Muscle of back (tissue), 11 donors: ENCODE measurements around the gene CCDC74A. TPM values are rescaled to one million over a fixed set of nuclear protein-coding genes. Genes with fewer than 3 reads are reported as not detected.
A peak's percentile ranks its signal among the peaks of the same experiment; 100 is the strongest.
"Not testable (repeated sequence)": the region's sequence is repeated elsewhere in the genome, so short reads cannot be mapped to it uniquely, and the experiment has no call there.

Source experiments
- DNase-seq, 3 donors: peaks; one replicate each; pipeline versions ENCODE4 v3.0.0 to v3.0.0-alpha.2; 2013
- polyA plus RNA-seq, 10 donors: library from polyadenylated mRNA; unstranded; fragments of 120-200 nt; gene quantifications; one replicate each; pipeline ENCODE4 v1.2.1, GENCODE V29; 2013; ENCODE audit not compliant: insufficient read length in 10 of 10

CCDC74A gene
- polyA plus RNA-seq, 10 donors: 1.2 to 3.3 (median 1.9) TPM

DNA sequence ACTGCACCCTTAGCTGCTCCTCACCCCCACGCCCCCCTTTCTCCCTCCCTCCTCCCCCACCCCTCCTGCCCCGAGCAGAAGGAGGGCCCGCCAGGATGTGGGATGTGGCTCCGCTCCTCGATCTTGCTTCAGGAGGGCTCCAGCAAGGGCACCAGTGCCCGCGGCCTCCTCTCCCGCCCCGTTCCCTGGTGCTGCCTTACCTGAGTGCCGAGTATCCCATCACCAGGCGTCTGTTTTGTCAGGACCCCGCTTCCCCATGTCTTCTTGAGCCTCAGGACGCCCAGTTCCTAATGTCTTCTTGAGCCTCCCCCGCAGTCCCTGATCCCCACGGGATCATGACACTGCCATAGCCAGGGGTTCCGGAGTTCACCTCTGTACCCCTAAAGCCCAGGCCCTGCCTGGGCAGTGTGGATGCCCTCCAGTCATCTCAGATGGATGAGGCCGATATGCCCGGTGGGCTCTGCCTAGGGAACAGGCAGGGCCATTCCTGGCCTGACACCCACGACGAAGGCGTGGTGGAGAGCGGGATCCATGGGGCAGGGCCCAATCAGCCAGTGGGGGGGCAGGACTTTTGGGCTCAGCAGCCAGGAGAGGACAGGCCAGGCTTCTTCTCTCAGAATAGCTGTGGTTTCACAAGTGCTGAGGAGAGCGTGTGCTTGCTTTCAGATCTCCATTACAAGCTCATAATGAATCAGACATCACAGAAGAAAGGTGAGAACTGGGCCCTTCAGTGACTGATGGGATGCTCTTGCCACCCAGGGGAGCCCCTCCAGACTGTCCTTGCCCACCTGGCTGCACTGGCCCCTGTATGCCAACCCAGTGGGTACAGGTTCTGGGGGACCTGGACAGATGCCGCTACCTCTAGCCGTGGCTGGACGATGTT is 1.5 kb downstream of the CCDC74A start:
- DNase-seq: peak in 1 of 3 donors; percentile 16

DNA sequence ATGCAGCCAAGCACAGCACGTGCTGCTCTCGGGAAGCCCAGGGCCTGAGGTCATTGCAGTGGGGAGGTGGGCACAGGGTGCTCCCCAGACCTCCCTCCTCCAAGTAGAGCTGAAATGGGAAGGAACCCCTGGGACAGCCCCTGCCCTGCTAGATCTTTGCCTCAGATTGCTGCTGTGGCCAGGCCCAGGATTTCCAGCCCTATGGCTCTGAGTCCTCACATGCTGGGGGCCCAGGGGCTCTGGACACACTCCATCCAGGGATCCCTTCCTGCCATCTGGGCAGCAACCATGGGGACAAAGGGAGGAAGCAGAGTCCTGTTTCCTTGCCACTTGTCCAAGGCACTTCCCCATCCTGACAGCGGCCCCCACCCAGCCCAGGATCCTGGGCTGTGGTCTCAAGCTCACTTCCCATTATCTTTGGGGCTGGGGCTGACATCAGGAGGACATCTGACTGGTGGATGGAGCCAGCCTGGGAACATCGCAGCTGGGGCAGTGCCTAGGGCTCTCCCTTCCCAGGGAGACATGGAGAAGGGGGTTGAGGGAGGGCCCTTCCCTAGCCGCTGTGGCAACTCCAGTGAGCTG is 2.3 kb downstream of the CCDC74A start:
- not testable (repeated sequence) for DNase-seq

DNA sequence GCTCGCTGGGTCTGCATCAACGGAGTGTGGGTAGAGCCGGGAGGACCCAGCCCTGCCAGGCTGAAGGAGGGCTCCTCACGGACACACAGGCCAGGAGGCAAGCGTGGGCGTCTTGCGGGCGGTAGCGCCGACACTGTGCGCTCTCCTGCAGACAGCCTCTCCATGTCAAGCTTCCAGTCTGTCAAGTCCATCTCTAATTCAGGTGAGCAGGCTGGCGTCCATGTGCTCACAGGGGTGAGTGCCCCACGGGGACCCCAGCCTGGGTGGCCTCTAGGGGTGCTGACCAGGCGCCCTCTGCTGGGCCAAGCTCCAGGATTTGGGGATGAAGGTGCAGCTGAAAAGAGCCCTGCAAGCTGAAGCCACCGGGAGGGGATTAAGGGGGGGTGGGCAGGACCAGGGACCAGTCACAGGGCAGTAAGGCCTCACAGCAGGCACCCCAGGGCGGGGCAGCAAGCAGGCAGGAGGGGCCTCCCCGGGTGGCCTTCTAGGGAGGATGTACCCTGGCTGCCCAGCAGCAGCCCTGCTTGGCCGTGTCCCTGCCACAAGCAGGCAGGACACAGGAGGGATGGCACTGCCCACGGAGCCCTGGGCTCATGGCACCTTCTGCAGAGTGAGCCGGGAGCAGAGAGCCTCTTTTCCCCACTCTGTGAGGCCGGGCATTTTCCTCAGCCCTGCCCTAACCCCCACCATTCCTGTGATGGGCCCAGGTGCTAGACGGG is 3.1 kb downstream of the CCDC74A start:
- DNase-seq: not testable (repeated sequence)

DNA sequence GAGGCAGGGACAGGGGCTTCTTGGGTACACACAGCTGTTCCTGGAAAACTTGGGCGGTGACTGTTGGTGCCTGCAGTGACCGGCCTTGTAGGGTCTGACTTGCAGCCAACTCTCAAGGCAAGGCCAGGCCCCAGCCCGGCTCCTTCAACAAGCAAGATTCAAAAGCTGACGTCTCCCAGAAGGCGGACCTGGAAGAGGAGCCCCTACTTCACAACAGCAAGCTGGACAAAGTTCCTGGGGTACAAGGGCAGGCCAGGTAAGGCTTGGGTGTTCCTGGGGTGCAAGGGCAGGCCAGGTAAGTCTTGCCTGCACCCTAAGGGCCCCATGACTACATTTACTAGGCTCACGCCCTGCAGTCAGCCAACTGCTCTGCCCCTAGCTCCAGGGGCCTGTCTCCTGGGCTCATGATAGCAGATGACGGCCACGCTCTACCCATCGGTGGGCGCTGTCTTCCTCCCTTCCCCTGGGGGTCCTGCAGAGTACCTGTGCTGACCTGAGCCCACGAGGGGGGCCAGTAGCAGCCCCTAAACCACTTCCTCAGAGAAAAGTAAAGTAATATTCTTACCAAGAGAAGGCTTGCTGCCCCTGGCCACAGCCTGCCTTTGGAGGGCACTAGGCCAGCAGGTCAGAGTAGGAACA is 4.0 kb downstream of the CCDC74A start:
- DNase-seq: not testable (repeated sequence)

DNA sequence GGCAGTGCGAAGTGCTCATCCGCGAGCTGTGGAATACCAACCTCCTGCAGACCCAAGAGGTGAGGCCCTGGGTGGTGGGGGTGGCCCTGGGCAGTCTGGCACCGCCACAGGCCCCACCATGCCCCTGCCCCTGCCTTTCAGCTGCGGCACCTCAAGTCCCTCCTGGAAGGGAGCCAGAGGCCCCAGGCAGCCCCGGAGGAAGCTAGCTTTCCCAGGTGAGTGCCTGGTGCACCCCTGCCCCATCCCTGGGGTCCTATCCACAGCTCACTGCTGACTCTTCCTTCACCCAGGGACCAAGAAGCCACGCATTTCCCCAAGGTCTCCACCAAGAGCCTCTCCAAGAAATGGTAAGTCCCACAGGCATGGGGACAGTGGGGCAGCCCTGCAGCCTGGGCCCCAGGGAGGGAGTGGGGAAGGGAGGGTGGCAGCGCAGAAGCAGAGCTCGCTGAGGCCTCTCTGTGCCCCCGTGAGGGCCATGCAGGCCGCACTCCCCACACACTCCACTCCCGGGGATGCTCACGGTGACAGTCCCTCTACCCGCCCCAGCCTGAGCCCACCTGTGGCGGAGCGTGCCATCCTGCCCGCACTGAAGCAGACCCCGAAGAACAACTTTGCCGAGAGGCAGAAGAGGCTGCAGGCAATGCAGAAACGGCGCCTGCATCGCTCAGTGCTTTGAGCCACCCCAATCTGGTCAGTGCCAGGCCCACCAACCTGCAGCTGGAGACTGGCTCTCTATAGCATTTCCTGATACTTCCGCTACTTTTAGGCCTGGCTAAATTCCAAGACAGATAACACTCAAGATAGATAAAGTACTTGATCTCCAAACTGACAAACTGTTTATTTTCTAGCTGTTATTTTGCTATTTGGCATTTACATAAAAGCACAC is 5.3 kb downstream of the CCDC74A start:
- not testable (repeated sequence) for DNase-seq

DNA sequence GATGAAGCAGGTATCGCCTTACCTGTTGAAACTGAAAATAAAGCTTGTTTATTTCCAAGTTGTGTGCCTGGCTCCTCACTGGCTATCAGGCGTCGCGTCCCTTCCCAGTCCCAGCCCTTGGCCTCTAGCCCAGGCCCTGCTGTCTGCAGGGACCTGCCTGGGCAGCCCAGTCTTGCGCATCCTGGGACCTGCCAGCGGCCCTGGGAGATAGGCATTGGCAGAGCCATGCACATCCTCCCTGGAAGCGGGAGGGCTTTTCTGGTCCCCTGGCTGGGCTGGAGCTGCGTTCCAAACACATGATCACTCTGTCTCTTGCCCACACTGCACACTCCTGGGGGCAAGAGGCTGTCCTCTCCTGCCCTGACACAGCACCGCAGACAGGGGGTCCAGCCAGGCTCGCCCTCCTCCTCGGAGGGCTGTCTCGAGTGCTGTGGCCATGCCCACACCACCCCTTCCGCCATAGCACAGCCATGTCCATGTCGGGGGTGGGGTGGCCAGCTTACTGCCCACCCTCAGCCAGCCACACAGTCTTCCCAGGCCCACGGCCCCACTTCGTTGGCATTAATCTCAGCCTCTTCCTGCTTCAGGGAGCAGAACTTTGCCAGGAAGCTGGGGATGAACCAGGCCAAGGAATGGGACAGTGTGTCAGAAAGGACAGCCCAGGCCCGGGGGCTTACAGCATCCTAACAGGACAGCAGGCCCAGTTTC is 6.1 kb downstream of the CCDC74A start:
- not testable (repeated sequence) for DNase-seq

DNA sequence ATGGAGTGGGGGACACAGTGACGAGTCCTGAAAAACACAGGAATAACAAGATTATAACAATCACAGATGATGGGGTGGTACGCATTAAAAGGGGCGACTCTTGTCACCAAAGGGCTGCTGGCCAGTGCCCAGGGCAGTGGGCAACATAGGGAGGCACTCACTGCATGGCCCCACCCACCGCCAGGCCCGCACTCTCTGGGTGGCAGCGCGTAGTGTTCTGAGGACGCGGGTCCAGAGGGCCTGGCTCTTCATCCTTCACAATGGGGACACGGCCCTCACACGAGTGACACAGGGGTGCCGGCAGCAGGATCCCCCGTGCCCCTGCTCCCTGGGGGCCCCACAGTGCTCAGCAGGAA is 6.6 kb downstream of the CCDC74A start:
- not testable (repeated sequence) for DNase-seq

DNA sequence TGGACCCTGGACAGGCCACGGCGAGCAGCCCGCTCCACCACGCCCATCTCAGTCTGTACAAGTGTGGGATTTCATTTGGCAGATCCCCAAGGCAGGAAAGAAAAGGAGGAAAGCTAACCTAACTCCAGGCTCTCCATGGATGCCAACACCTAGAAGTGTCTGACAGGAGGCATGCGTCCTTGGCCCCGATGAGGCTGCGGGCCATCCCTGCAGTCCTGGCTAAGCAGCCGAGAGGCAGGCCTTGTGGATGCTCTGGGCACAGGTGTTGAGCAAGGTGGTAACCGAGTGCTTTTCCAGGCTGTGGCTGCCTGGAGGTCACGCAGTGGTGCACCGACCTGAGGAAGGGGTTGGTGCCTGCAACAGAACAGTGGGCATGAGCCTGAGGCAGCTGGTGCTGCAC is 7.3 kb downstream of the CCDC74A start:
- DNase-seq: not testable (repeated sequence)

DNA sequence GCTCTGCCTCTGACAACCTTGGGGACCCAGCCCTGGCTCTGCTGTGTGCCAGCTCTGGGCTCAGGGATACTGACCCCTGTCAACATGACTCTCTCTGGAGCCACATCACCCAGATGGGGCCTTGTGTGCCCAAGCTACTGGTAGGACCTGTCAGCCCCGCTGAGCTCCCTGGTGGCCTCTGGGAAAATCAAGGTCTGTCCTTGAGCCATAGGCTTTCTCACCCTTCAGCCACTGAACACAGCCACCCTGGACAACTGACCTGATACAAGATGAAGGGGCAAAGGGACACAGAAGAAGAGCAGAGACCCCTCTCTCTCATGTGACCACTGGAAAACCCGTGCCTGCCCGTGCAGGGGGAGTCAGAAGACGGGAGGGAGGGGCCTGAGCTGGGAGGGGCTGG is 7.8 kb downstream of the CCDC74A start:
- DNase-seq: no peak

DNA sequence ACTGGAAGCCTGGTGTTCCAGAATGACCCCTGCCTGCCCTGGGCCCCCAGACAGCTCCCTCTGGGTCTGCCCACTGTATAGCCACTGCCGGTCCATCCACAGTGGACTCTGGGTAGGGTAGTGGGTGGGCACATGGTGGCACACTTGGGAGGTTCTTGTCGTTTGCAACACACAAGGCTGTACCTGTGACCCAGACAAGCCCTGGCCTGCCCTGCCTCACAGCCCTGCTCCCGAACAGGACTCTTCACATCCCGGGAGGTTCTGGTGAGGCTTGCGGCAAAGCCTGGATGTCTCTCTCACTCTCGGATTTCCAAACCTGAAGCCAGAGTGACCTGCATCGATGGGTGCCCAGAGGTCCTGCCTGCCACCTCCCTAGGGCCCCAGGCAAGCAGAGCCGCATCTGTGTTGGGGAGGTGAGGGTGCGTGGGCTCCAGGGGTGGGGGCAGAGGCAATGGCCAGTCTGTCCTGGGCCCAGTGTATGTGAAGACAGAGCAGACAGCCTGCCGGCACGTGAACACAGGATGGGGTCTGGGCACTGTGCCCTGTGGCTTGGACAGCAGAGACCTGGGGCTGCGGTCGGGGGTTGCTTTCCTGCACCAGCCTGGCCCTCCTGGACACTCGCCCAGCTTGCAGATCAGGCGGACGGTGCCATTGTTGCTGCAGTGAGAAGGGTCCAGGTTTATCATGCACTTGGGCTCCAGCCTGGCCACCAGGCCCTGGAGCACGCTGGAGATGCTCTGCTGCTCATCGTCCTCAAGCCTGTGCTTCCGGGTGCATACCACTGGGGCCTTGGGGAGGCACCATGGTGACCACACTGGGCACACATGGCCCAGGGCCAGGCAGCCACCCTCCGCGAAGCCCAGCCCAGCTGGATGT is 8.5 kb downstream of the CCDC74A start:
- not testable (repeated sequence) for DNase-seq

DNA sequence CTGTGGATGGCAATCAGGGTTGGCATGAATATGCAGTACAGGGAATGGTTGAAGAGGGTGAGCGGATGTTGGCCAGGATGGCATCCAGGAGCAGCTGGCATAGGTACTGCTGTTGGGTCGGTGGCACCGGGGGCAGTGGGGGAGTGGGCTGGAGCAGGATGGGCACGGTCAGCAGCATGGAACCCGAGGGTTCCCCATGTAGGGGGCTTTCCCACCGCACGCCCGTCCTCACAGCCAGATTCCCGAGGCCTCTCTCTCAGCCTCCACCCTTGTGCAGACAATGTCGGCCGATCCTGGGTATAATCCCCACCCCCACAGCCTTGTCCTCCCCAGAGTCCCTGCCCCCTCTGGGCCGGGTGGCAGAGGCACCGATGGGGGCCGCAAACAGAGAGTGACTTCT is 9.2 kb downstream of the CCDC74A start:
- DNase-seq: not testable (repeated sequence)

DNA sequence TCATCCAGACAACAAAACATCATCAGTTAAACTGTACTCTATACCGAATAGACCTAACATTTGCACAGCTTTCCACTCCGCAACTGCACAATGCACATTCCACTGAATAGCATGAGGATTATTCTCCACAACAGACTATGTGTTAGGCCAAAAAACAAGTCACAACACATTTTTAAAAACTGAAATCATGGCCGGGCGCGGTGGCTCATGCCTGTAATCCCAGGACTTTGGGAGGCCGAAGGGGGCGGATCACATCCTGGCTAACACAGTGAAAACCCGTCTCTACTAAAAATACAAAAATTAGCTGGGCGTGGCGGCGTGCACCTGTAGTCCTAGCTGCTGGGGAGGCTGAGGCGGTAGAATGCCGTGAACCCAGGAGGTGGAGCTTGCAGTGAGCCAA is 11.2 kb downstream of the CCDC74A start:
- not testable (repeated sequence) for DNase-seq

DNA sequence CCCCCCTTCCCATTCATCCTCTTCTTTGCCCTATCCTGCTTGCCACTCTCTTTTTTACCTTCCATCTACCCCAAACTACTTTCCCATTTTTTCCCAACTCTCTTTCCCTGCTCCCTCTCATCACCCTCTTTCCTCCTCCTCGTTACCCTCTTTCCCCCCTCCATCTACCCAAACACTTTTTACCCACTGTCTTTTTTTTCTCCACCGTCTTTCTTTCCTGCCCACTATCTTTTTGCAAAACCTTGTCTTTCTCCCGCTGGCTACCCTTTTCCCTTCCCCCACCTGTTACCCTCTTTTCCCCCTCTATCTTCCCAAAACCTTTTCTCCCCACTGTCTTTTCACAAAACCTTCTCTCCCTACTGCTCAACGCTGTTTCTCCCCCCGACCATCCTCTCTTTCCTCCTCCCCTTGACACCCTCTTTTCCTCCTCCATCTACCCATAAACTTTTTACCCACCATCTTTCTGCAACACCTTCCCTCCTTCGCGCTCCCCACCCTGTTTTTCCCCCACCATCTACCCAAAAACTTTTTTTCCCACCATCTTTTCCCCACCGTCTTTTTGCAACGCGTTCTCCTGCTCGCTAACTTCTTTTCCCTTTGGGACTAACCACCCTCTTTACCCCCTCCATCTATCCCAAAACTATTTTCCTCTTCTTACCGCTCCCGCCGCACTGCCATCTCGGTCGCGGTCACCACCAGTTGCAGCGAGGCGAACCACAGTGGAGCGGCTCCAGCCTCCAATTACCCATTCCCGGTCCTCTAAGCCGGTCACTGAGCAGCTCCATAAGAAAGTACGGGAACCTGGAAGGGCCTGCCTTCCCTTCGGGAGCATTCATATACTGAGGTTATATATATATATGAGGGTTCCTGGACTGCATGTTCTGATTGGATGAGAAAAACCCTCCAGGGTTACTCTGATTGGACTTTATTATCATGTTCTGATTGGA is 15.0 kb downstream of the CCDC74A start:
- DNase-seq: no peak

DNA sequence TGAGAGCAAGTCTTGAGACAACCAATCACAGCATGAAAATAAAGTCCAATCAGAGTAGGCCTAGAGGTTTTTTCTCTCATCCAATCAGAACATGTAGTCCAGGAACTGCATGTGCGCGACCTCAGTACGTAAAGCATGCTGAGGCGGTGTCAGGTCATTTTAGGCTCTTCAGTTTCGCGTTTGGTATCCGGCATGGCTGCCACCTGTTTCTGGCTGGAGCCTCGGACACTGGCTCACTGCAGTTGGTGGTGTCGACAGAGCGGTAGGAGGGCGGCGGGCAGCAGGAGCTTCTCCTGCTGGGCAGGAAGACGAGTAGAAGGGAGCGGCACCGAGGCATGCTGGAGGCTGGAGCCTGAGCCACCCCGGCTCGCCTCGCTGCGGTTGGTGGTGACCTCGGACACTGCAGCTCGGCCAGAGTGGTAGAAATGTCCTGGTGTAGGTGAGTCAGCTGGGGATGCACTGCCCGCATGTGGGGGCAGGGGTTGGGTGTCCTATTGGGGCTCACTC is 15.8 kb downstream of the CCDC74A start:
- no peak for DNase-seq

DNA sequence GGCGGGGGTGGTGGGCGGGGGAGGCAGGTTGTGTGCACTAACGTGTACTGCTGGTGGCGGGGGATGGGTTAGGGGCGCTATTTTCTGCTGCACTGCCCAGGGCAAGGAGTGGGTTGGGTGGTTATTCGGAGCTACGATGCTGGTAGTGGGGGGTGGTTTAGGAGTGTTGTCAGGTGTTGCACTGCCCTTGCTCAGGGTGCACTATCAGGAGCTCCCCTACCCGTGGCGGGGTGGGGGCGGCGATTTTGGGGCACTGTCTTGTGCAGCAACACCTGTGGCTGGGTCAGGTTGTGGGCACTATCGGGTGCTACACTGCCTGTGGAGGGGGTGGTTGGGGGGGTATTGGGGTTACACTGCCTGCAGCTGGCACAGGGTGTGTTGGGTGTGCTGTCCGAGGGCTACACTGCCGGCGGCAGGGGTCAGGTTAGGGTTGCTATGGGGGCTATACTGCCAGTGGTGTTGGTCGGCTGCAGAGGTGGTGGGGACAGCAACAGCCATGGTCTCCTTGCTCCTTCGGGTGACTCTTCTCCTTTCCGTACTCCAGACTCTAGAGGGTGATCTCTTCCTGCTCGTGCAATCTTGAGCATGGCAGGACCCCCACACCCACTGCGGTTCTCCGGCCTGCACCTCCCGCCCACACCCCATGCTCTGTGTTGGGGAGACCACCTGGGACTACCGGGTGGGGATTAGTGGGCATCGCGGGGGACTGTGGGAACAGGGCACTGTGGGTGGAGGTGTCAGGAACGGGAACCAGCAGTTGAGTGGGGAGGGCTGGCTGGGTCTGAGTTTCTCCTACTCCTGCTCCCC is 16.5 kb downstream of the CCDC74A start:
- DNase-seq: not testable (repeated sequence)

DNA sequence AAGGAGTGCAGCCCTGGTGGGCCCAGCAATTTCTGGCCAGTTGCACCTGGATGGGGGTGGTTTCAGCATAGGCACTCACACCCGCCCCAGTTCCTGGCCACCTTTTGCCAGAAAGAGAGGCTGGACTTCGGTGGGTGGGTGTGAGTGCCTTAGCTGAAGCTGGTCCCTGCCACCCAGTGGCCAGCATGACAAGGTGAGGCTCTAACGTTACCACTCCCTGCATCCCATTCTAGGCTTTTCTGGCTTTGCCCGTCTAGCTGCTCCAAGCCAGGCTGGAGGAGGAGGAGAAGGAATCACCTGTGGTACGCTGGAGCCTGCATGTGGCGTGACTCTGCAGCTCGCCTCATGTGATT is 17.1 kb downstream of the CCDC74A start:
- not testable (repeated sequence) for DNase-seq

DNA sequence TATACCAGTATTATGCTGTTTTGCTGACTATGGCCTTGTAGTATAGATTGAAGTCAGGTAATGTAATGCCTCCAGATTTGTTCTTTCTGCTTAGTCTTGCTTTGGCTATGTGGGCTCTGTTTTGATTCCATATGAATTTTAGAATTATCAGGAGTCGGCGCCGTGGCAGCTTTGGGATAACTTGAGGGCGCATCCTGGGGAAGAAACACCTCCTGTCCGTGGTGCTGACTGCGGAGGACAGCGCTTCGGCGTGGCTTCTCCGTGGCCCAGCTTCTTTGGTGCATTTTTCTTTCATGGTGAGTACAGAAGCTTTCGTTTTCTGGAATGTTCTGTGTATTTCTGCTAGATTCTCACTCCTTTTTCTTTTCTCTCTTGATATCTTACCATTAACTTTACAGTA is 25.2 kb downstream of the CCDC74A start:
- no peak for DNase-seq
